ENCODE data around the gene ARHGEF2. TPM values are rescaled to one million over a fixed set of nuclear protein-coding genes. Genes with fewer than 3 reads are reported as not detected.

ARHGEF2 gene
- polyA plus RNA-seq, 2 of the 4 experiments (the other 2 are of a cell fraction), result 21.3 to 67.4 TPM

GRCh38 chr1:155967341-155968050, 10.9 kb downstream of the ARHGEF2 start (continued):
- TF ChIP-seq NPAS2 (CRISPR knock-in tag; IDR thresholded peaks at IDR 0.05; ENCODE audit: borderline replicate concordance), result no peak
- TF ChIP-seq ZSCAN20 (CRISPR knock-in tag; IDR thresholded peaks at IDR 0.05), result no peak
- no peak for TF ChIP-seq E2F6 (IDR thresholded peaks at IDR 0.05; ENCODE audit: borderline replicate concordance, low read depth)
- no peak for TF ChIP-seq TP53 (CRISPR knock-in tag; IDR thresholded peaks at IDR 0.05)

DNA sequence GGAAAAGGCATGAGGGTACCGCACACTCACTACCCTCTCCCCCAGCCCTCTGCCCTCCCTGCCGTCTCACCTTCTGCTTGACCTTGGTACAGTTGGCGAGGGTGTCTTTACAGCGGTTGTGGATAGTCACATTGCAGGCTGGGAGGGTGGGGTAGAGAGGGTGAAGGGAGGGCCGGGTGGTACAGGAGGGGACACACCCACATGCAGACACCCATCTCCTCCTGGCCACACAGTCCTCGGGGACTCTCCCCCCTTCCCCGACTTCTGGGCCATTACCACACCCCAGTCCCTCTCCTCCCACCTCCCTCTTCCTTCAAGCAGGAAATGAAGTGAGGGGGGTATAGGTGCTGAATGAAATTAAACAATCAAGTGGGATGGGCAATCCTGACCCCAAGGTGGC, 11.6 kb downstream of the ARHGEF2 start:
- POLR2A ChIA-PET, result interaction anchor here (0.5 kb wide), 1 partner anchor 8 kb away, joined by 5 read pairs; no protein-coding TSS in a partner anchor
- H3K9me3 ChIP-seq, result no peaks in the 10 kb centered on the region
- CTCF ChIA-PET, result interaction anchor here (1.0 to 6.4 kb wide), 6 partner anchors 11 to 103 kb away, joined by 3 to 40 read pairs (median 5); partner anchors contain the start of gene ARHGEF2
- TF ChIP-seq RNF2 (IDR thresholded peaks at IDR 0.05; ENCODE audit: borderline replicate concordance, low read depth) (no peak), SREBF2 (IDR thresholded peaks at IDR 0.05) (no peak), HOXA7 (CRISPR knock-in tag; IDR thresholded peaks at IDR 0.05) (no peak), E2F6 (IDR thresholded peaks at IDR 0.05; ENCODE audit: borderline replicate concordance, low read depth) (no peak), FOXS1 (CRISPR knock-in tag; IDR thresholded peaks at IDR 0.05) (no peak), MYC (IDR thresholded peaks at IDR 0.05; ENCODE audit: borderline replicate concordance, low read length) (no peak), HEYL (CRISPR knock-in tag; IDR thresholded peaks at IDR 0.05) (no peak), ZFP36 (IDR thresholded peaks at IDR 0.05; ENCODE audit: borderline replicate concordance, partially characterized antibody) (no peak), RCOR1 (IDR thresholded peaks at IDR 0.05; ENCODE audit: low read depth, low read length) (no peak), HOXB13 (CRISPR knock-in tag; IDR thresholded peaks at IDR 0.05; ENCODE audit: low read depth) (no peak), ZNF302 (CRISPR knock-in tag; IDR thresholded peaks at IDR 0.05) (no peak), ELK1 (IDR thresholded peaks at IDR 0.05; ENCODE audit: low read depth, low read length) (no peak), BHLHE40 (IDR thresholded peaks at IDR 0.05; ENCODE audit: low read depth, low read length) (no peak), POLR2A (IDR thresholded peaks at IDR 0.05; ENCODE audit: low read length) (no peak), TP53 (CRISPR knock-in tag; IDR thresholded peaks at IDR 0.05) (no peak), NFE2L2 (conservative IDR thresholded peaks at IDR 0.05; ENCODE audit: low read length) (no peak)
- TF ChIP-seq, protein P1, sequence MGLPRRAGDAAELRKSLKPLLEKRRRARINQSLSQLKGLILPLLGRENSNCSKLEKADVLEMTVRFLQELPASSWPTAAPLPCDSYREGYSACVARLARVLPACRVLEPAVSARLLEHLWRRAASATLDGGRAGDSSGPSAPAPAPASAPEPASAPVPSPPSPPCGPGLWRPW (IDR thresholded peaks at IDR 0.05), result no peak
- TF ChIP-seq, protein P2, sequence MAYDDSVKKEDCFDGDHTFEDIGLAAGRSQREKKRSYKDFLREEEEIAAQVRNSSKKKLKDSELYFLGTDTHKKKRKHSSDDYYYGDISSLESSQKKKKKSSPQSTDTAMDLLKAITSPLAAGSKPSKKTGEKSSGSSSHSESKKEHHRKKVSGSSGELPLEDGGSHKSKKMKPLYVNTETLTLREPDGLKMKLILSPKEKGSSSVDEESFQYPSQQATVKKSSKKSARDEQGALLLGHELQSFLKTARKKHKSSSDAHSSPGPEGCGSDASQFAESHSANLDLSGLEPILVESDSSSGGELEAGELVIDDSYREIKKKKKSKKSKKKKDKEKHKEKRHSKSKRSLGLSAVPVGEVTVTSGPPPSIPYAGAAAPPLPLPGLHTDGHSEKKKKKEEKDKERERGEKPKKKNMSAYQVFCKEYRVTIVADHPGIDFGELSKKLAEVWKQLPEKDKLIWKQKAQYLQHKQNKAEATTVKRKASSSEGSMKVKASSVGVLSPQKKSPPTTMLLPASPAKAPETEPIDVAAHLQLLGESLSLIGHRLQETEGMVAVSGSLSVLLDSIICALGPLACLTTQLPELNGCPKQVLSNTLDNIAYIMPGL (CRISPR knock-in tag; IDR thresholded peaks at IDR 0.05; ENCODE audit: borderline replicate concordance), result no peak
- TF ChIP-seq, protein P3, sequence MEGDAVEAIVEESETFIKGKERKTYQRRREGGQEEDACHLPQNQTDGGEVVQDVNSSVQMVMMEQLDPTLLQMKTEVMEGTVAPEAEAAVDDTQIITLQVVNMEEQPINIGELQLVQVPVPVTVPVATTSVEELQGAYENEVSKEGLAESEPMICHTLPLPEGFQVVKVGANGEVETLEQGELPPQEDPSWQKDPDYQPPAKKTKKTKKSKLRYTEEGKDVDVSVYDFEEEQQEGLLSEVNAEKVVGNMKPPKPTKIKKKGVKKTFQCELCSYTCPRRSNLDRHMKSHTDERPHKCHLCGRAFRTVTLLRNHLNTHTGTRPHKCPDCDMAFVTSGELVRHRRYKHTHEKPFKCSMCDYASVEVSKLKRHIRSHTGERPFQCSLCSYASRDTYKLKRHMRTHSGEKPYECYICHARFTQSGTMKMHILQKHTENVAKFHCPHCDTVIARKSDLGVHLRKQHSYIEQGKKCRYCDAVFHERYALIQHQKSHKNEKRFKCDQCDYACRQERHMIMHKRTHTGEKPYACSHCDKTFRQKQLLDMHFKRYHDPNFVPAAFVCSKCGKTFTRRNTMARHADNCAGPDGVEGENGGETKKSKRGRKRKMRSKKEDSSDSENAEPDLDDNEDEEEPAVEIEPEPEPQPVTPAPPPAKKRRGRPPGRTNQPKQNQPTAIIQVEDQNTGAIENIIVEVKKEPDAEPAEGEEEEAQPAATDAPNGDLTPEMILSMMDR (IDR thresholded peaks at IDR 0.05), result no peak
- peaks cover 63% of the 10 kb centered on the region for H3K4me1 ChIP-seq
- ATAC-seq (no peak), FAIRE-seq (no peak), DNase-seq (ENCODE audit: low read depth in 1 of 2, low spot score in 1 of 2) (no peak)
- H3K4me3 ChIP-seq, result no peak overlapping the region
- H3K27ac ChIP-seq, result peak overlapping the region in 1 of 2 experiments; percentile 50; a peak in 1 of 6 replicates
- 88% methylated on average over 7 of the region's 7 CpGs for WGBS (ENCODE audit: missing lambda C conversion rate)
- no peak overlapping the region for H3K4me2 ChIP-seq
